HepG2 (cell line): ENCODE data around the gene IFNAR1. TPM values are rescaled to one million over a fixed set of nuclear protein-coding genes. Genes with fewer than 3 reads are reported as not detected.

Experiments used
- ATAC-seq: fragments of 200-7000 bp; cut with Tn5 transposase; 3 replicates; pipeline ENCODE4 v1.9.1; 2020; ENCODE audit warnings: mild to moderate bottlenecking, moderate library complexity
- BruUV-seq: library from RNA; stranded (reverse); fragments of 400-500 nt; replicated peaks from 2 replicates; lab custom pipeline; 2021; lab: Mats Ljungman, UMichigan
- CTCF ChIA-PET: fragments of 300-600 bp; formaldehyde crosslinking; extraction: SDS; loops from one replicate; lab custom pipeline; 2021; ENCODE audit warnings: low total read pairs, inconsistent platforms, low intra/inter-chr PET ratio; lab: Yijun Ruan, JAX
- POLR2A ChIA-PET: fragments of 350-600 bp; sonication (Branson Sonifier 250); formaldehyde crosslinking; loops from one replicate; lab custom pipeline; 2020; ENCODE audit warnings: antibody characterized with exemption, inconsistent platforms; lab: Yijun Ruan, JAX
- DNase-seq: peaks from one replicate; pipeline ENCODE4 v3.0.0-alpha.2; 2015; ENCODE audit warnings: low spot score
- FAIRE-seq: peaks from 3 replicates; lab custom pipeline; 2011; peaks lifted over from hg19 to GRCh38; lab: Jason Lieb, UNC
- H2AFZ ChIP-seq: one replicate; pipeline ENCODE4 v1.6.1; 2011; ENCODE audit warnings: low read length, inconsistent platforms
- H3K27ac ChIP-seq: fragments of 300-600 bp; 3 replicates; pipeline ENCODE4 v1.8.0; 2011; ENCODE audit warnings: mixed run types, mild to moderate bottlenecking, mixed read lengths, low read length, inconsistent platforms; ENCODE audit not compliant: insufficient read depth; ENCODE audit errors: extremely low read length
- H3K27me3 ChIP-seq, 2 experiments: fragments of 200-600 bp in 1 of 2; 2 replicates in 1 of 2; 3 replicates in 1 of 2; pipeline versions ENCODE4 v1.6.0 to v1.8.0; 2011; ENCODE audit warnings: low read length in 2 of 2, mild to moderate bottlenecking in 2 of 2, moderate library complexity in 2 of 2, inconsistent platforms in 1 of 2; ENCODE audit not compliant: insufficient read depth in 2 of 2, control insufficient read depth in 1 of 2
- H3K36me3 ChIP-seq, 2 experiments: fragments of 200-600 bp in 1 of 2; replicated peaks in 1 of 2; 2 replicates in 1 of 2; 3 replicates in 1 of 2; pipeline versions ENCODE4 v1.5.1 to v1.8.0; 2011; ENCODE audit warnings: low read length in 2 of 2, inconsistent platforms in 1 of 2; ENCODE audit not compliant: insufficient read depth in 2 of 2, control insufficient read depth in 1 of 2
- H3K4me1 ChIP-seq: 2 replicates; pipeline ENCODE4 v1.5.1; 2012; ENCODE audit warnings: low read length, inconsistent platforms; ENCODE audit not compliant: insufficient read depth
- H3K4me2 ChIP-seq: 2 replicates; pipeline ENCODE4 v1.6.0; 2011; ENCODE audit warnings: low read depth, low read length, inconsistent platforms
- H3K4me3 ChIP-seq, 3 experiments: fragments of 200-600 bp in 1 of 3; sonication (generic), shearing (Covaris generic) in 1 of 3; replicated peaks in 1 of 3; 2 replicates each; pipeline ENCODE4 v1.5.1; 2011 to 2016; ENCODE audit warnings: low read length in 3 of 3, inconsistent platforms in 2 of 3, low read depth in 2 of 3, mild to moderate bottlenecking in 2 of 3, control low read depth in 1 of 3, mixed read lengths in 1 of 3; ENCODE audit not compliant: insufficient read depth in 1 of 3
- H3K79me2 ChIP-seq: one replicate; pipeline ENCODE4 v1.6.1; 2011; ENCODE audit warnings: low read length, inconsistent platforms; ENCODE audit not compliant: insufficient read depth
- H3K9ac ChIP-seq: 2 replicates; pipeline ENCODE4 v1.6.0; 2011; ENCODE audit warnings: mild to moderate bottlenecking, low read depth, low read length, inconsistent platforms; ENCODE audit not compliant: insufficient read depth
- H3K9me3 ChIP-seq: 2 replicates; pipeline ENCODE4 v1.5.1; 2012; ENCODE audit warnings: mild to moderate bottlenecking, low read length
- H4K20me1 ChIP-seq: 2 replicates; pipeline ENCODE4 v1.6.0; 2011; ENCODE audit warnings: inconsistent platforms, mild to moderate bottlenecking, low read length, moderate library complexity; ENCODE audit not compliant: insufficient read depth
- CENPT ChIP-seq: sonication (generic); formaldehyde crosslinking; IDR thresholded peaks from 2 replicates; pipeline ENCODE4 v1.8.0; 2022; ENCODE audit warnings: low read depth, mild to moderate bottlenecking, moderate library complexity, missing genetic modification reagents
- CSRNP1 ChIP-seq: sonication (generic); formaldehyde crosslinking; IDR thresholded peaks from 2 replicates; pipeline ENCODE4 v1.8.1; 2023; ENCODE audit warnings: mild to moderate bottlenecking, missing genetic modification reagents
- EHMT2 ChIP-seq: fragments of 200-600 bp; sonication (generic); IDR thresholded peaks from 2 replicates; pipeline ENCODE4 v1.7.0; 2017; ENCODE audit warnings: antibody characterized with exemption, low read depth, low read length, borderline replicate concordance
- ETS1 ChIP-seq: sonication (generic); formaldehyde crosslinking; IDR thresholded peaks from 2 replicates; pipeline ENCODE4 v1.4.0; 2020; ENCODE audit warnings: missing genetic modification reagents
- GFI1 ChIP-seq: sonication (generic); formaldehyde crosslinking; IDR thresholded peaks from 2 replicates; pipeline ENCODE4 v1.5.0; 2020; ENCODE audit warnings: missing genetic modification reagents, mild to moderate bottlenecking, borderline replicate concordance
- IRF2 ChIP-seq: IDR thresholded peaks from 2 replicates; pipeline ENCODE4 v1.6.1; 2018; ENCODE audit warnings: missing genetic modification reagents, missing compliant biosample characterization
- MIXL1 ChIP-seq: IDR thresholded peaks from 2 replicates; pipeline ENCODE4 v1.6.1; 2016
- TEAD2 ChIP-seq: sonication (generic); formaldehyde crosslinking; IDR thresholded peaks from 2 replicates; pipeline ENCODE4 v1.9.0; 2021; ENCODE audit warnings: missing genetic modification reagents
- TEAD3 ChIP-seq: optimal IDR thresholded peaks from 2 replicates; pipeline ENCODE3; 2016; ENCODE audit warnings: borderline replicate concordance
- ZBTB20 ChIP-seq: sonication (generic); formaldehyde crosslinking; IDR thresholded peaks from 2 replicates; pipeline ENCODE4 v1.8.1; 2023; ENCODE audit warnings: missing genetic modification reagents, low read depth, mild to moderate bottlenecking, borderline replicate concordance
- WGBS: methylation state at CpG from one replicate; pipeline ENCODE4 v1.1.6; 2017; ENCODE audit warnings: low lambda C conversion rate; 5-methylcytosine and 5-hydroxymethylcytosine counted together
- in situ Hi-C: cut with HindIII; loops from 2 replicates; pipeline ENCODE4 v1.10.0; 2017; ENCODE audit warnings: low pct_unique_long_range_greater_than_20kb; ENCODE audit not compliant: extremely low pct_ligation_motif_present
- intact Hi-C: fragments of 100-400 bp; cut with micrococcal nuclease; formaldehyde crosslinking; loops from one replicate; pipeline ENCODE4 v1.10.0; 2022; ENCODE audit not compliant: unreplicated experiment
- polyA plus RNA-seq, 8 experiments: library from polyadenylated mRNA; depleted of rRNA in 3 of 8; stranded (reverse) in 7 of 8; unstranded in 1 of 8; fragments of >200 nt; fragmentation: Illumina TruSeq in 4 of 8; extraction: Trizol in 4 of 8; gene quantifications; 2 replicates each; pipeline versions ENCODE4 v1.2.1 to v1.2.3, GENCODE V29; 2011 to 2016; ENCODE audit warnings: low read depth in 4 of 8, missing spikeins in 1 of 8, mixed read lengths in 1 of 8; ENCODE audit not compliant: insufficient read depth in 1 of 8
- total RNA-seq, 5 experiments: library from RNA; depleted of rRNA; stranded (reverse); fragments of >200 nt; fragmentation: Illumina TruSeq; extraction: Trizol; gene quantifications; 2 replicates each; pipeline ENCODE4 v1.2.3, GENCODE V29; 2016; ENCODE audit warnings: low read depth in 1 of 5
- TF ChIP-seq, protein P1 (sequence below): sonication (generic); formaldehyde crosslinking; IDR thresholded peaks from 2 replicates; pipeline ENCODE4 v1.8.1; 2023; ENCODE audit warnings: mild to moderate bottlenecking, missing genetic modification reagents
- TF ChIP-seq, protein P2 (sequence below): sonication (generic); formaldehyde crosslinking; IDR thresholded peaks from 2 replicates; pipeline ENCODE4 v1.5.0; 2020; ENCODE audit warnings: missing genetic modification reagents
- TF ChIP-seq, protein P3 (sequence below): sonication (generic); formaldehyde crosslinking; conservative IDR thresholded peaks from 2 replicates; pipeline ENCODE4 v1.4.0; 2020; ENCODE audit warnings: mild to moderate bottlenecking, missing genetic modification reagents, moderate library complexity
- TF ChIP-seq, protein P4 (sequence below): sonication (generic); formaldehyde crosslinking; IDR thresholded peaks from 2 replicates; pipeline ENCODE4 v1.4.0; 2020; ENCODE audit warnings: mild to moderate bottlenecking, missing genetic modification reagents

The IFNAR1 gene
- total and polyA plus RNA-seq, 2 of the 13 experiments (the other 11 are each of a cell fraction or from before 2014, with no cell fraction given) = 6.7 to 9.3 TPM

- Histone ChIP-seq H4K20me1 (no peaks in the 10 kb centered on the region), H2AFZ (no peak overlapping the region), H3K36me3 (peaks cover 3 to 23% of the 10 kb centered on the region in 2 experiments), H3K9ac (0 out of 2 replicates have a peak overlapping the region, but pooled peaks have one; percentile 35), H3K4me3 (peak overlapping the region in 1 of 3 experiments; percentile 47; a peak in 2 of 6 replicates), H3K9me3 (no peaks in the 10 kb centered on the region), H3K79me2 (no peaks in the 10 kb centered on the region), H3K27me3 (no peaks in the 10 kb centered on the region), H3K27ac (peak overlapping the region; percentile 56), H3K4me1 (peaks cover 25% of the 10 kb centered on the region), H3K4me2 (peak overlapping the region; percentile 62)
- intact Hi-C loops (no loop called here), in situ Hi-C loops (no loop called here)
- WGBS = 25% methylated on average over 15 of the region's 15 CpGs
- DNase-seq = peak; percentile 73
- no TSS peak for BruUV-seq
- CTCF ChIA-PET = no interaction called here
- POLR2A ChIA-PET = interaction anchor here (0.7 to 1.2 kb wide), 2 partner anchors 17 to 38 kb away, joined by 3 read pairs; partner anchors contain the start of gene IFNAR1
- peak; percentile 87 for ATAC-seq
- peak; percentile 84 for FAIRE-seq
- TF ChIP-seq, protein P1, sequence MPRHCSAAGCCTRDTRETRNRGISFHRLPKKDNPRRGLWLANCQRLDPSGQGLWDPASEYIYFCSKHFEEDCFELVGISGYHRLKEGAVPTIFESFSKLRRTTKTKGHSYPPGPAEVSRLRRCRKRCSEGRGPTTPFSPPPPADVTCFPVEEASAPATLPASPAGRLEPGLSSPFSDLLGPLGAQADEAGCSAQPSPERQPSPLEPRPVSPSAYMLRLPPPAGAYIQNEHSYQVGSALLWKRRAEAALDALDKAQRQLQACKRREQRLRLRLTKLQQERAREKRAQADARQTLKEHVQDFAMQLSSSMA = no peak
- TF ChIP-seq ZBTB20 (no peak), TEAD2 (no peak), CENPT (no peak), IRF2 (CRISPR knock-in tag) (0 out of 2 replicates have a peak, but pooled peaks have one; percentile 9), ETS1 (CRISPR knock-in tag) (no peak), MIXL1 (CRISPR knock-in tag) (no peak), EHMT2 (no peak), GFI1 (CRISPR knock-in tag) (peak; percentile 70), CSRNP1 (CRISPR knock-in tag) (no peak), TEAD3 (CRISPR knock-in tag) (peak; percentile 37)
- TF ChIP-seq, protein P2, sequence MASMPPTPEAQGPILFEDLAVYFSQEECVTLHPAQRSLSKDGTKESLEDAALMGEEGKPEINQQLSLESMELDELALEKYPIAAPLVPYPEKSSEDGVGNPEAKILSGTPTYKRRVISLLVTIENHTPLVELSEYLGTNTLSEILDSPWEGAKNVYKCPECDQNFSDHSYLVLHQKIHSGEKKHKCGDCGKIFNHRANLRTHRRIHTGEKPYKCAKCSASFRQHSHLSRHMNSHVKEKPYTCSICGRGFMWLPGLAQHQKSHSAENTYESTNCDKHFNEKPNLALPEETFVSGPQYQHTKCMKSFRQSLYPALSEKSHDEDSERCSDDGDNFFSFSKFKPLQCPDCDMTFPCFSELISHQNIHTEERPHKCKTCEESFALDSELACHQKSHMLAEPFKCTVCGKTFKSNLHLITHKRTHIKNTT (CRISPR knock-in tag) = no peak
- TF ChIP-seq, protein P3, sequence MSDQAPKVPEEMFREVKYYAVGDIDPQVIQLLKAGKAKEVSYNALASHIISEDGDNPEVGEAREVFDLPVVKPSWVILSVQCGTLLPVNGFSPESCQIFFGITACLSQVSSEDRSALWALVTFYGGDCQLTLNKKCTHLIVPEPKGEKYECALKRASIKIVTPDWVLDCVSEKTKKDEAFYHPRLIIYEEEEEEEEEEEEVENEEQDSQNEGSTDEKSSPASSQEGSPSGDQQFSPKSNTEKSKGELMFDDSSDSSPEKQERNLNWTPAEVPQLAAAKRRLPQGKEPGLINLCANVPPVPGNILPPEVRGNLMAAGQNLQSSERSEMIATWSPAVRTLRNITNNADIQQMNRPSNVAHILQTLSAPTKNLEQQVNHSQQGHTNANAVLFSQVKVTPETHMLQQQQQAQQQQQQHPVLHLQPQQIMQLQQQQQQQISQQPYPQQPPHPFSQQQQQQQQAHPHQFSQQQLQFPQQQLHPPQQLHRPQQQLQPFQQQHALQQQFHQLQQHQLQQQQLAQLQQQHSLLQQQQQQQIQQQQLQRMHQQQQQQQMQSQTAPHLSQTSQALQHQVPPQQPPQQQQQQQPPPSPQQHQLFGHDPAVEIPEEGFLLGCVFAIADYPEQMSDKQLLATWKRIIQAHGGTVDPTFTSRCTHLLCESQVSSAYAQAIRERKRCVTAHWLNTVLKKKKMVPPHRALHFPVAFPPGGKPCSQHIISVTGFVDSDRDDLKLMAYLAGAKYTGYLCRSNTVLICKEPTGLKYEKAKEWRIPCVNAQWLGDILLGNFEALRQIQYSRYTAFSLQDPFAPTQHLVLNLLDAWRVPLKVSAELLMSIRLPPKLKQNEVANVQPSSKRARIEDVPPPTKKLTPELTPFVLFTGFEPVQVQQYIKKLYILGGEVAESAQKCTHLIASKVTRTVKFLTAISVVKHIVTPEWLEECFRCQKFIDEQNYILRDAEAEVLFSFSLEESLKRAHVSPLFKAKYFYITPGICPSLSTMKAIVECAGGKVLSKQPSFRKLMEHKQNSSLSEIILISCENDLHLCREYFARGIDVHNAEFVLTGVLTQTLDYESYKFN = peak; percentile 43; the same call in 1 of the 2 replicates
- TF ChIP-seq, protein P4, sequence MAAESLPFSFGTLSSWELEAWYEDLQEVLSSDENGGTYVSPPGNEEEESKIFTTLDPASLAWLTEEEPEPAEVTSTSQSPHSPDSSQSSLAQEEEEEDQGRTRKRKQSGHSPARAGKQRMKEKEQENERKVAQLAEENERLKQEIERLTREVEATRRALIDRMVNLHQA (CRISPR knock-in tag) = no peak
These were observed 37.9 kb upstream of the IFNAR1 start for GRCh38 chr21:33286600-33287456.
